ENCODE data around the gene AATF.

Gene AATF

GRCh38 chr17:36977568-36977967 lies 28.8 kb downstream of the AATF start:
- Mint-ChIP-seq H3K4me3 (no peak overlapping the region), H3K27me3 (no peaks in the 10 kb centered on the region), H3K4me1 (peaks cover 34% of the 10 kb centered on the region), H3K27ac (no peak overlapping the region), H3K9me3 (no peaks in the 10 kb centered on the region)
- ATAC-seq: no peak
- DNase-seq: no peak

- no peaks in the 10 kb centered on the region for H3K9me3 Mint-ChIP-seq
- no peak for ATAC-seq
- peaks cover 25% of the 10 kb centered on the region for H3K4me1 Mint-ChIP-seq
- no peak for DNase-seq
- H3K27ac Mint-ChIP-seq: no peak overlapping the region
- no peaks in the 10 kb centered on the region for H3K27me3 Mint-ChIP-seq
- H3K4me3 Mint-ChIP-seq: no peak overlapping the region
These were observed 30.2 kb downstream of the AATF start for GRCh38 chr17:36978810-36979564.

- ATAC-seq (no peak), DNase-seq (no peak)
- Mint-ChIP-seq H3K27me3 (no peaks in the 10 kb centered on the region), H3K27ac (no peak overlapping the region), H3K4me1 (peaks cover 25% of the 10 kb centered on the region), H3K4me3 (no peak overlapping the region), H3K9me3 (no peaks in the 10 kb centered on the region)
These were observed 30.8 kb downstream of the AATF start for GRCh38 chr17:36979565-36979941.

- H3K27ac Mint-ChIP-seq: no peak overlapping the region
- H3K9me3 Mint-ChIP-seq: no peaks in the 10 kb centered on the region
- H3K4me1 Mint-ChIP-seq: peaks cover 25% of the 10 kb centered on the region
- H3K4me3 Mint-ChIP-seq: no peak overlapping the region
- DNase-seq (no peak), ATAC-seq (no peak)
- H3K27me3 Mint-ChIP-seq: no peaks in the 10 kb centered on the region
These were observed 31.6 kb downstream of the AATF start for GRCh38 chr17:36980280-36980761.

GRCh38 chr17:36983618-36984017 lies 34.9 kb downstream of the AATF start:
- DNase-seq (no peak), ATAC-seq (no peak)
- Mint-ChIP-seq H3K4me3 (no peak overlapping the region), H3K9me3 (no peaks in the 10 kb centered on the region), H3K4me1 (peaks cover 10% of the 10 kb centered on the region), H3K27ac (no peak overlapping the region), H3K27me3 (no peaks in the 10 kb centered on the region)

GRCh38 chr17:36989173-36989572 lies 40.4 kb downstream of the AATF start:
- Mint-ChIP-seq H3K9me3 (no peaks in the 10 kb centered on the region), H3K4me3 (no peak overlapping the region), H3K4me1 (no peaks in the 10 kb centered on the region), H3K27me3 (no peaks in the 10 kb centered on the region), H3K27ac (peak overlapping the region in 1 of 2 donors; percentile 27)
- no peak for DNase-seq
- no peak for ATAC-seq

GRCh38 chr17:36992701-36993100 lies 43.9 kb downstream of the AATF start:
- Mint-ChIP-seq H3K4me3 (no peak overlapping the region), H3K9me3 (no peaks in the 10 kb centered on the region), H3K27me3 (no peaks in the 10 kb centered on the region), H3K4me1 (no peaks in the 10 kb centered on the region), H3K27ac (no peak overlapping the region)
- ATAC-seq (no peak), DNase-seq (no peak)

- H3K4me3 Mint-ChIP-seq: no peak overlapping the region
- H3K27ac Mint-ChIP-seq: no peak overlapping the region
- DNase-seq: no peak
- H3K9me3 Mint-ChIP-seq: no peaks in the 10 kb centered on the region
- no peak for ATAC-seq
- H3K27me3 Mint-ChIP-seq: no peaks in the 10 kb centered on the region
- H3K4me1 Mint-ChIP-seq: no peaks in the 10 kb centered on the region
These were observed 44.5 kb downstream of the AATF start for GRCh38 chr17:36993227-36993626.

- DNase-seq (no peak), ATAC-seq (no peak)
- H3K4me1 Mint-ChIP-seq: peaks cover 2% of the 10 kb centered on the region
- no peaks in the 10 kb centered on the region for H3K27me3 Mint-ChIP-seq
- H3K27ac Mint-ChIP-seq: no peak overlapping the region
- H3K4me3 Mint-ChIP-seq: no peak overlapping the region
- peaks cover 2 to 3% of the 10 kb centered on the region in 2 donors for H3K9me3 Mint-ChIP-seq
These were observed 45.7 kb downstream of the AATF start for GRCh38 chr17:36994438-36994837.

GRCh38 chr17:36999471-36999870 lies 50.7 kb downstream of the AATF start:
- H3K9me3 Mint-ChIP-seq: peaks cover 18 to 23% of the 10 kb centered on the region in 2 donors
- ATAC-seq (no peak), DNase-seq (no peak)
- no peak overlapping the region for H3K27ac Mint-ChIP-seq
- no peaks in the 10 kb centered on the region for H3K27me3 Mint-ChIP-seq
- peaks cover 7% of the 10 kb centered on the region for H3K4me1 Mint-ChIP-seq
- H3K4me3 Mint-ChIP-seq: no peak overlapping the region

- Mint-ChIP-seq H3K4me3 (no peak overlapping the region), H3K27ac (no peak overlapping the region), H3K27me3 (no peaks in the 10 kb centered on the region), H3K4me1 (no peaks in the 10 kb centered on the region), H3K9me3 (no peaks in the 10 kb centered on the region)
- DNase-seq: no peak
- ATAC-seq: no peak
These were observed 68.0 kb downstream of the AATF start for GRCh38 chr17:37016780-37017179.

- Mint-ChIP-seq H3K27me3 (no peaks in the 10 kb centered on the region), H3K9me3 (no peaks in the 10 kb centered on the region), H3K4me3 (no peak overlapping the region), H3K4me1 (no peaks in the 10 kb centered on the region), H3K27ac (no peak overlapping the region)
- ATAC-seq (no peak), DNase-seq (no peak)
These were observed 68.7 kb downstream of the AATF start for GRCh38 chr17:37017404-37017803.

- H3K9me3 Mint-ChIP-seq: no peaks in the 10 kb centered on the region
These were observed 70.5 kb downstream of the AATF start for GRCh38 chr17:37019117-37019740.

GRCh38 chr17:37019741-37020129 lies 71.0 kb downstream of the AATF start:
- ATAC-seq (no peak), DNase-seq (no peak)
- Mint-ChIP-seq H3K9me3 (no peaks in the 10 kb centered on the region), H3K27me3 (no peaks in the 10 kb centered on the region), H3K4me1 (peaks cover 10% of the 10 kb centered on the region), H3K27ac (no peak overlapping the region), H3K4me3 (no peak overlapping the region)

More at GRCh38 chr17:37019117-37019740, 70.5 kb downstream of the AATF start:
- peaks cover 5% of the 10 kb centered on the region for H3K4me1 Mint-ChIP-seq
- H3K27me3 Mint-ChIP-seq: no peaks in the 10 kb centered on the region
- no peak for DNase-seq
- no peak for ATAC-seq
- H3K4me3 Mint-ChIP-seq: no peak overlapping the region
- no peak overlapping the region for H3K27ac Mint-ChIP-seq

- no peaks in the 10 kb centered on the region for H3K9me3 Mint-ChIP-seq
- no peaks in the 10 kb centered on the region for H3K27me3 Mint-ChIP-seq
- H3K4me1 Mint-ChIP-seq: peaks cover 29% of the 10 kb centered on the region
- peak overlapping the region in 1 of 2 donors; percentile 2 for H3K27ac Mint-ChIP-seq
- H3K4me3 Mint-ChIP-seq: no peak overlapping the region
- ATAC-seq: no peak
- no peak for DNase-seq
These were observed 75.5 kb downstream of the AATF start for GRCh38 chr17:37024181-37024637.

GRCh38 chr17:37025238-37025637 lies 76.5 kb downstream of the AATF start:
- DNase-seq (no peak), ATAC-seq (no peak)
- Mint-ChIP-seq H3K27me3 (no peaks in the 10 kb centered on the region), H3K27ac (peak overlapping the region in 1 of 2 donors; percentile 26), H3K4me1 (peaks cover 29% of the 10 kb centered on the region), H3K4me3 (peak overlapping the region; percentile 17 to 50), H3K9me3 (no peaks in the 10 kb centered on the region)
